ENCODE data around the gene OPA3. TPM values are rescaled to one million over a fixed set of nuclear protein-coding genes. Genes with fewer than 3 reads are reported as not detected.
A peak's percentile ranks its signal among the peaks of the same experiment; 100 is the strongest.

Gene OPA3
- total RNA-seq, 4 donors from 2014 or later, result 5.4 to 30.8 (median 17.0) TPM

GRCh38 chr19:45574526-45574925 is 10.1 kb downstream of the OPA3 start:
- WGBS, 2 donors, result 88 to 97% methylated on average over 3 to 4 of the region's 4 CpGs
- Histone ChIP-seq H3K27ac (no peak overlapping the region), H3K4me3 (replicated peaks in 1 of 3) (no peak overlapping the region), H3K4me1 (no peaks in the 10 kb centered on the region), H3K27me3 (no peaks in the 10 kb centered on the region), H3K9me3 (no peaks in the 10 kb centered on the region), H3K36me3 (no peaks in the 10 kb centered on the region)
- no peak for DNase-seq
- TF ChIP-seq CTCF (IDR thresholded peaks at IDR 0.05) (no peak), POLR2A (IDR thresholded peaks at IDR 0.05) (no peak)
- intact Hi-C loops (cut with DNase I), result no loop called here

- no peak for DNase-seq
- Histone ChIP-seq H3K36me3 (no peaks in the 10 kb centered on the region), H3K4me3 (replicated peaks in 1 of 3) (no peak overlapping the region), H3K27ac (no peak overlapping the region), H3K9me3 (no peaks in the 10 kb centered on the region), H3K27me3 (no peaks in the 10 kb centered on the region), H3K4me1 (no peaks in the 10 kb centered on the region)
- intact Hi-C loops (cut with DNase I), result no loop called here
- 81 to 82% methylated on average over 8 of the region's 8 CpGs for WGBS, 2 donors
- no peak for TF ChIP-seq POLR2A (IDR thresholded peaks at IDR 0.05)
- no peak for TF ChIP-seq CTCF (IDR thresholded peaks at IDR 0.05)
Observed at GRCh38 chr19:45571457-45572220, 13.0 kb downstream of the OPA3 start.

- H3K9me3 ChIP-seq, result no peaks in the 10 kb centered on the region
- no peaks in the 10 kb centered on the region for H3K36me3 ChIP-seq
- H3K27ac ChIP-seq, result no peak overlapping the region
- no peak for TF ChIP-seq POLR2A (IDR thresholded peaks at IDR 0.05)
- peak; percentile 22 to 67 (median 48) for TF ChIP-seq CTCF (IDR thresholded peaks at IDR 0.05)
- no peaks in the 10 kb centered on the region for H3K4me1 ChIP-seq
- WGBS, 2 donors, result 54 to 67% methylated on average over 14 to 15 of the region's 15 CpGs
- H3K4me3 ChIP-seq (replicated peaks in 1 of 3), result no peak overlapping the region
- peak; percentile 31 to 56 for DNase-seq
- intact Hi-C loops (cut with DNase I), result no loop called here
- no peaks in the 10 kb centered on the region for H3K27me3 ChIP-seq
Observed at GRCh38 chr19:45569619-45570421, 14.8 kb downstream of the OPA3 start.

GRCh38 chr19:45568732-45569131 is 15.9 kb downstream of the OPA3 start:
- Histone ChIP-seq H3K9me3 (no peaks in the 10 kb centered on the region), H3K4me1 (no peaks in the 10 kb centered on the region), H3K27me3 (no peaks in the 10 kb centered on the region), H3K27ac (no peak overlapping the region), H3K36me3 (no peaks in the 10 kb centered on the region), H3K4me3 (replicated peaks in 1 of 3) (no peak overlapping the region)
- intact Hi-C loops (cut with DNase I), result no loop called here
- no peak for TF ChIP-seq CTCF (IDR thresholded peaks at IDR 0.05)
- TF ChIP-seq POLR2A (IDR thresholded peaks at IDR 0.05), result no peak
- 83 to 96% methylated on average over 1 to 3 of the region's 3 CpGs for WGBS, 2 donors
- DNase-seq, result no peak

- Histone ChIP-seq H3K27ac (no peak overlapping the region), H3K9me3 (no peaks in the 10 kb centered on the region), H3K4me3 (replicated peaks in 1 of 3) (no peak overlapping the region), H3K4me1 (no peaks in the 10 kb centered on the region), H3K27me3 (no peaks in the 10 kb centered on the region), H3K36me3 (no peaks in the 10 kb centered on the region)
- intact Hi-C loops (cut with DNase I), result no loop called here
- DNase-seq, result no peak
- WGBS, 2 donors, result 94 to 95% methylated on average over 2 of the region's 2 CpGs
- TF ChIP-seq CTCF (IDR thresholded peaks at IDR 0.05) (no peak), POLR2A (IDR thresholded peaks at IDR 0.05) (no peak)
Observed at GRCh38 chr19:45567609-45568008, 17.0 kb downstream of the OPA3 start.
